ENCODE measurements around the gene ADCK2. TPM values are rescaled to one million over a fixed set of nuclear protein-coding genes. Genes with fewer than 3 reads are reported as not detected.
"Not testable (repeated sequence)": the region's sequence is repeated elsewhere in the genome, so short reads cannot be mapped to it uniquely, and the experiment has no call there.

The ADCK2 gene
- total RNA-seq, 2 experiments from 2014 or later: 20.6 to 20.8 TPM

DNA sequence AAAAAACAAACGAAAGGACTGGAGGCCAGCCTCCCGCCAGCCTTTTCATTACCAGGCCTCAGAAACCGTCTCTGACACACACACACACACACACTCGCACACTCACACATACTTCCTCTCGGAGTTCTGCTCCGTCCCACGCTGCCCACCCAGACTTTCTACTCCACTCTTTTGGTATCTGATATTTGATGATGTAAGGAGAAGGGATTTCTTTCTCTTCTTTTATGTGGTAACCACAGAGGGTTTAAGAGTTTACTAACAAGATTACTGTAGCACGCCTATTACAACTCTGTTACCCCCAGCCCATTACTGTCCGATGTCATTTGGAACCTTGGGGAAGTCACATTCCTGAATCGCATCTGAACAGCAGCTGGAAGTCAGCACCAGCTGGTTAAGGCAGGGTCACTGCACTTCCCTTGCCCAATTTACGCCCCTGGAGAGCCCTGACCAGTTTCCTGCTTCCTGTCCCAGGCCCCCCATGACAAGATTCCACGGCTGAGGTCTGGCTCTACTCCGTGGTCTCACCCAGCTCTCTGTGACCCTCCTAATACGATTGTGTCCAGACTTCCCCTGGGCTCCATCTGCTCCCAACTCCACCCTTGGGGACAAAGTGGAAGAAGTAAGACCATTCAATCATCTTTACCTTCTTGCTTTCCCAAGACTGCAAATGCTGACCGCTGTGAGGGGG is 33.2 kb upstream of the ADCK2 start:
- Mint-ChIP-seq H3K27me3 (ENCODE audit: low read depth) (peaks cover 54% of the 10 kb centered on the region), H3K4me1 (ENCODE audit: low read depth) (peaks cover 16% of the 10 kb centered on the region), H3K4me3 (peak overlapping the region; percentile 53), H3K27ac (no peak overlapping the region), H3K9me3 (ENCODE audit: insufficient read depth) (no peaks in the 10 kb centered on the region), H3K36me3 (ENCODE audit: low read depth) (no peaks in the 10 kb centered on the region)
- ChIA-PET POLR2A (no interaction called here), CTCF (no interaction called here)
- DNase-seq (no peak), ATAC-seq (no peak)

DNA sequence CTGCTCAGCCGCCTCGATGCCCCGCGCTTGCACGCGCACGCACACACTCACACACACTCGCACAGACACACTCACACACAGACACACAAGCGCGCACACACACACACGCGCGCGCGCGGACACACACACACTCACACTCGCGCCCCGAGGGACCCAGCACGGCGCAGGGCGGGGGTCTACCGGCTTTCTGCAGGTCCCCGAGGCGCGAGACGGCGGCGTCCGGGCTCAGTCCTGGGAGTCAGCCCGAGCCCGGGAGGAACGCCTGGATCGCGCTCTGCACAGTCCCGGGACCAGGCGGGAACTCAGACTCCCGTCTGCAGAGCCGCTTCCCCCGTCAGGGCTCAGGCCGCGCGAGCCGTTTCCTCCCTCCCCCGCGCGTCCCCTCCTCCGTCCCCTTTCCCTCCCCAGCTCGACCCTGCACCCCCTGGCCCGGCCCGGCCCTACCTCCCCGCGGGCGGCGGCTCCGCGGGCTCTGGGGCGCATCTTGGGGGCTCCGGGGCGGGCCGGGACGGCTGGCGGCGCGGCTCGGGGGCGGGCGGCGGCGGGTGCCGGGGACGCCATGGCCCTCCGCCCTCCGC is 32.6 kb upstream of the ADCK2 start:
- peak overlapping the region; percentile 53 for H3K4me3 Mint-ChIP-seq
- DNase-seq (no peak), ATAC-seq (peak; percentile 57)
- H3K27me3 Mint-ChIP-seq (ENCODE audit: low read depth): peaks cover 56% of the 10 kb centered on the region
- ChIA-PET CTCF (no interaction called here), POLR2A (no interaction called here)
- no peaks in the 10 kb centered on the region for H3K36me3 Mint-ChIP-seq (ENCODE audit: low read depth)
- H3K27ac Mint-ChIP-seq: no peak overlapping the region
- H3K4me1 Mint-ChIP-seq (ENCODE audit: low read depth): peaks cover 16% of the 10 kb centered on the region
- H3K9me3 Mint-ChIP-seq (ENCODE audit: insufficient read depth): no peaks in the 10 kb centered on the region

DNA sequence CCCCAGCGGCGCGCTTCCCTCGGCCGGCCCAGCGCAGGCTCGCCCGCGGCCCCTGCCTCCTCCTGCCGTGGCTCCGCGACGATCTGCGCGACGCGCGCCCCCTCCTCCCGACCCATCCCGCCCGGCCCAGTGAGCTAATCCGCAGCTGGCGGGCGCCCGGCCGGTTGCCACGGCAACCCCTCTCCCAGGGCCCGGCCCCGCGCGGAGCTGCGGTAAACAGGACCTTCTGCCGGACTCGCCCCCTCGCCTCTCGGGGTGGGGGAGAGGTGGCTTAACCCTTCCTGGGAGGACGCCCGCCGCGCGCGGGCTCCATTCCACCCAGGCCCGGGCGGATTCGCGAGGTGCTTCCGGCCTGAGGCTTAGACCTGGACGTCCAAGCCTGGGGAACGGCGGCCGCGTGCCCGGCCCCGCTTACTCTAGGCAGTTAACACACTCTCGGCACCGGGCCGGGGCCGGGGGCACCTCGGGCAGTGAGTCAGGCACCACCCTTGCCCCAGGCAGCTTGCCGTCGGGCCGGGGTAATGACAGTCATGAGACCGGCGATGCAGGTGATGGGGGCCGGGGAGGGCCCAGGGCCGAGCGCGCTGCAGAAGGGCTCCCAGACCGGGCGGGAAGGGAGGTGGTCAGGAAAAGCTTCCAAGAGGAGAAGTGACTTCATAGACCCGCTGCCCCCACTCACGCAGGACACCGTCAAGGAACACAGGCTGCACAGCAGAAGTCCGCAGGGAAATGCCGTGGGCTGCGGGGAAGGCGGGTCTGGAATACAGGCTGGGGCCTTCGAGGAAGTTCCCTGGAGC is 31.8 kb upstream of the ADCK2 start, which contains the start of gene DENND2A:
DENND2A (minus strand) TSS at position 87 of the 797 bp plus-strand sequence. CDS start 38,416 bp downstream, outside the sequence.
- H3K36me3 Mint-ChIP-seq (ENCODE audit: low read depth): no peaks in the 10 kb centered on the region
- H3K9me3 Mint-ChIP-seq (ENCODE audit: insufficient read depth): no peaks in the 10 kb centered on the region
- ChIA-PET CTCF (interaction anchor here (1.5 kb wide), 1 partner anchor 13 kb away, joined by 4 read pairs; no protein-coding TSS in a partner anchor), POLR2A (no interaction called here)
- DNase-seq (no peak), ATAC-seq (peak; percentile 37)
- H3K27me3 Mint-ChIP-seq (ENCODE audit: low read depth): peaks cover 56% of the 10 kb centered on the region
- H3K27ac Mint-ChIP-seq: no peak within 1 kb of the TSS
- H3K4me1 Mint-ChIP-seq (ENCODE audit: low read depth): peaks cover 16% of the 10 kb centered on the region
- peak within 1 kb of the TSS; percentile 53 for H3K4me3 Mint-ChIP-seq

DNA sequence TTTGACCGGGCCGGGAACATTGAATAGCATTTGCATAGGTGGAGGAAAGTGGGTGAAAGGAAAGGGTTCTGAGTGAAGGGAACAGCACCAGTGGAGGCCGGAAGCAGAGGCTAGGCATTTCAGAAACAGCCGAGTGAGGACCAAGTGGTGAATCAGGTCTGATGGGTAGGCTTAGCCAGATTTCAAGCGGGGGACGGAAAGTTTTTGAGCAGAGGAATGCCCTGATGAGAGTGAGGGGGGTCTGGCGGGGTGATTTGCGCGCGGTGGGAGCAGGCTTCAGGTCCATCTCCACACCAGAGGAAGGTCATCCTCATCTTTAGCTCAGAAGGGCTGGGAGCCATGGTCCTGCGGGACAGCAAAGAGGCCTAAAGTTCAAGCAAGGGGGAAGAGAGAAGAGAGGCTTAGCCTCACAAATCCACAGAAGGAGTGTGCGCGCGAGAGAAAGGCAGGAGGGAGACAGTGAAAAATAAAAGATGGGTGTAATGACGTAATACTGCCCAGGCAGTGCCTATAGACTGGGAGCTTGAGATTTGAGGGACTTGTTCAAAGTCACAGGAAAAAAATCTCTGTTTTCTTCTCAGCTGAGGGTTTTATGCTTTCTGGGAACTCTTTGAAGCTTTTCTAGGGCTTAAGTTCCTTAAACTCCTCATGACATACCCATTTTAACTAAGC is 31.1 kb upstream of the ADCK2 start:
- peaks cover 58% of the 10 kb centered on the region for H3K27me3 Mint-ChIP-seq (ENCODE audit: low read depth)
- H3K27ac Mint-ChIP-seq: no peak overlapping the region
- ChIA-PET CTCF (interaction anchor here (1.5 kb wide), 1 partner anchor 12 kb away, joined by 4 read pairs; no protein-coding TSS in a partner anchor), POLR2A (no interaction called here)
- no peak for DNase-seq
- H3K36me3 Mint-ChIP-seq (ENCODE audit: low read depth): no peaks in the 10 kb centered on the region
- no peak for ATAC-seq
- H3K4me1 Mint-ChIP-seq (ENCODE audit: low read depth): peaks cover 16% of the 10 kb centered on the region
- no peak overlapping the region for H3K4me3 Mint-ChIP-seq
- no peaks in the 10 kb centered on the region for H3K9me3 Mint-ChIP-seq (ENCODE audit: insufficient read depth)

DNA sequence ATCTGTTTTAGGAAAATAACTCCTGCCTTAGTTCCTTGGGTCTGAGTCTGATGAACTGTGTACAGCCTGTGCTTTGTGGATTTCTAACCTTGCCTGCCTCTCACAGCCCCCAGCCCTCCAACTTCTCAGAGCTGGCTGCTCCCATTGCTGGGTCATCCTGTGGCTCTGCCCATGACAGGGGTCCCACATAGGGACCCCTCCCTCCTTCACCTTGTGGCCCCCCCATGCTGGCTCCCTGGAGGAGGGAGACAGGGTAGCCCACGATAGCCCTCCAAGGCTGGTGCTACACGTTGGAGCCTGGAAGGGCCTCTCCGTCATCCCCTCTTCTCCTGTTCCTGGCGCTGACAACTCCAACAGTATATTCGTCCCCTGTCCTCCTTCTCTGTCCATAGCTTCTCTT is 29.3 kb upstream of the ADCK2 start:
- Mint-ChIP-seq H3K9me3 (ENCODE audit: insufficient read depth) (no peaks in the 10 kb centered on the region), H3K27me3 (ENCODE audit: low read depth) (peaks cover 45% of the 10 kb centered on the region), H3K36me3 (ENCODE audit: low read depth) (no peaks in the 10 kb centered on the region), H3K4me1 (ENCODE audit: low read depth) (peaks cover 22% of the 10 kb centered on the region), H3K4me3 (no peak overlapping the region), H3K27ac (no peak overlapping the region)
- ATAC-seq: no peak
- POLR2A ChIA-PET: no interaction called here
- no peak for DNase-seq
- CTCF ChIA-PET: no interaction called here

DNA sequence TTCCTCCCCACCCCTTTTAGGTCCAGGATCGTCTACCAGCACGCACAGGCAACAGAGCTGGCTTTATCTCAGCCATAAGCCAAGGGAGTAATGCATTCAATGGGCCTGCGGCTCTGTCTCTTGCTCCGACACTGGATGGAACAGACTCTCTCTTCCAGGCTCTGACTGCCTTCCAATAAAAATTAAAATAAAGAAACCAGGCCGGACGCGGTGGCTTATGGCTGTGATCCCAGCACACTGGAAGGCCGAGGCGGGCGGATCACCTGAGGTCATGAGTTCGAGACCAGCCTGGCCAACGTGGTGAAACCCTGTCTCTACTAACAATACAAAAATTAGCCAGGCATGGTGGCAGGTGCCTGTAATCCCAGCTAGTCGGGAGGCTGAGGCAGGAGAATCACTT is 28.0 kb upstream of the ADCK2 start:
- POLR2A ChIA-PET; H3K27ac Mint-ChIP-seq; H3K9me3 Mint-ChIP-seq (ENCODE audit: insufficient read depth); H3K36me3 Mint-ChIP-seq (ENCODE audit: low read depth); H3K4me3 Mint-ChIP-seq; ATAC-seq; DNase-seq: not testable (repeated sequence)
- peaks cover 18% of the 10 kb centered on the region for H3K4me1 Mint-ChIP-seq (ENCODE audit: low read depth)
- CTCF ChIA-PET: interaction anchor here (0.6 to 0.9 kb wide), 2 partner anchors 9 to 136 kb away, joined by 4 read pairs; no protein-coding TSS in a partner anchor
- peaks cover 34% of the 10 kb centered on the region for H3K27me3 Mint-ChIP-seq (ENCODE audit: low read depth)

DNA sequence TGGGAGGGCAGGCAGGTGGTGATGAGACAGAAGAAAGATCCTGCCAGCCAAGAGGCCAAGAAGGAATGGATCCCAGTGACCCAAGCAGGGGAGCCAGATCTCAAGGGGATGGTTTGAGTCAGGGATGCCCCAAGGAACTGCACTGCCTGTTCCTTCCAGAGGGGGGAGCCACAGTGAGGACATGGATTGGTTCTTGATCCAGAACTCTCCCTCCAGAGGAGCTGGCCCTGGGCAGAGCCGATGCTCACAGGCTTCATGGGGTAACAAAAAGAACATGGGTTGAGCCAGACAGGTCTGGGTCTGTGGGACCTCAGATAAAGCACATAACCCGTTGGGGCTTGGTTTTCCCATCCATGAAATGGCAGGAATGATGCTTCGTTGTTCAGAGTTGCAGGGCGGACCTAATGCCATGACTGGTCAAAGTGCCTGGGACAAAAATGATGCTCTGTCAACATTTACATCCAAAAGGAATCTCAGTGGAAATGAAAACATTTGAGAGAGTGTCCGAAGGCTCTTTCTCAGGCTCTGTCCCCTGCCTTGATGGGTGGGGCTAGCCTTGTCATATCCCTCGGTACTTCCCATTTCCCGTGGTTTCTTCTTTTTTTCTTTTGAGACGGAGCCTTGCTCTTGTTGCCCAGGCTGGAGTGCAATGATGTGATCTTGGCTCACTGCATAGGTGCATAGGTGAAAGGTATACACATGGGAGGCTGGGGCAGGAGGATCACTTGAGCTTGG is 27.4 kb upstream of the ADCK2 start:
- Mint-ChIP-seq H3K4me3 (no peak overlapping the region), H3K36me3 (ENCODE audit: low read depth) (no peaks in the 10 kb centered on the region), H3K9me3 (ENCODE audit: insufficient read depth) (no peaks in the 10 kb centered on the region), H3K27ac (no peak overlapping the region), H3K27me3 (ENCODE audit: low read depth) (peaks cover 28% of the 10 kb centered on the region), H3K4me1 (ENCODE audit: low read depth) (peaks cover 13% of the 10 kb centered on the region)
- DNase-seq (no peak), ATAC-seq (no peak)
- ChIA-PET CTCF (interaction anchor here (0.6 to 2.3 kb wide), 4 partner anchors 8 to 366 kb away, joined by 3 to 7 read pairs (median 4); no protein-coding TSS in a partner anchor), POLR2A (interaction anchor here (0.9 kb wide), 1 partner anchor 74 kb away, joined by 3 read pairs; no protein-coding TSS in a partner anchor)

DNA sequence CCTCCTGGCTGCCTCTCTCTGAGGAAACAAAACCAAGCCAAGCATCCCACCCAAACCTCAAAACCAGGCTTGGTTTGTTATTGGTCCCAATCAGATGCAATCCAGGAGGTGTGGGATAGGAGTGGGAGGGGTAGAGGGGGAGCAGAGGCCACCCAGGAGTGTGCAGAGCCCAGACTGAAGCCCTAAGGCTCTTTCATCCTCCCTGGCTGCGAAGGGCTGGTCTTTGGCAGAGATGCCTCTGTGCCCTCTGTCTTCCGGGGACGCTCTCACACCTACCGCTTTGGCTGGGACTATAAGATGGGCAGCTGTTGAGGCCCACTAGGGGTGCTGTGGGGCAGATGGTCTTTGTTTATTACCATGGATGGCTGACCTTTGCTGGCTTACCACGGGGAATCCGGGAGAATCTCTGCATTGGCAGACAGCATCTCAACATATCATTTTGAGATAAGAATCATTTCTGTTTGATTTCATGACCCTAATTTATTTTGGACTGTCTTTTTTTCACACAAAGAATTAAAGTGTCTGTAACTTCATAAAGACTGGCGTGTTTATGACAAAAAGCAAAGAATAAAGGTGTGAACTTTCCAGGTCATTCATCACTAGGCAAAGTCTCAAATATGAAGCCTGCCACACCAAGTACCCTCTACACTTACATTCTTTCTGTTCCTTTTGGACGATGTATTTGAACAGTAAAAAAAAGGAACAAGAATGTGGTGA is 25.7 kb upstream of the ADCK2 start:
- ATAC-seq: peak; percentile 86
- CTCF ChIA-PET: interaction anchor here (1.0 to 2.3 kb wide), 2 partner anchors 14 to 28 kb away, joined by 3 to 7 read pairs; no protein-coding TSS in a partner anchor
- no peak overlapping the region for H3K27ac Mint-ChIP-seq

DNA sequence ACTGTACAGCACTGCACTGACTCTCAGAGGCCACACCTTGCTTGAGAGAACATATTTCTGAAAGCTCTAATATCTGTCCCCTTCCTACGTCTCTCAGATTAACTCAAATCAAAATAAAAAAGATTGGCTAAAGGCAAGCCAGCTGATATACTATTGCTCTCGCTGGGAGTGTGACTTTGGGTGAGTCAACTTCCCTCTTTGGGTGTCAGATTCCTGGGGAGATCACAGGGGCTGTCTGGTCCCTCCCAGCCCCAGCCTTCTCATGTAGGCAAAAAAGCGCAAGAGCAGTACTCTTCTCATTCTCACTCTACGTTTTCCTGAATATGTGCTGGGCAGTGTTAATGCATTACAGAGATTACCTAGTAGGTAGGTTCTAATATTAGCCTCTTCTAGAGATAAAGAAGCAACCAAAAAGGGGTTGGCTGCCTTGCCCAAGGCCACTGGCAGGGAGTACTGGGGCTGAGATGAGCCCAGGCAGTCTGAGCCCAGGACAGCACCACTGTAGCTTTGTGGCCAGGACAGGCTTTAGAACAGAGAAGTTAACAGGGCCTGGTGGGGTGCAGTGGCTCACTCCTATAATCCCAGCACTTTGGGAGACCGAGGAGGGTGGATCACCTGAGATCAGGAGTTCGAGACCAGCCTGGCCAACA is 23.1 kb upstream of the ADCK2 start:
- peaks cover 10% of the 10 kb centered on the region for H3K4me1 Mint-ChIP-seq (ENCODE audit: low read depth)
- POLR2A ChIA-PET: no interaction called here
- H3K4me3 Mint-ChIP-seq: no peak overlapping the region
- no peak overlapping the region for H3K27ac Mint-ChIP-seq
- CTCF ChIA-PET: interaction anchor here (2.5 kb wide), 1 partner anchor 132 kb away, joined by 7 read pairs; no protein-coding TSS in a partner anchor
- peaks cover 2% of the 10 kb centered on the region for H3K27me3 Mint-ChIP-seq (ENCODE audit: low read depth)
- no peak for DNase-seq
- no peak for ATAC-seq
- H3K36me3 Mint-ChIP-seq (ENCODE audit: low read depth): no peaks in the 10 kb centered on the region
- H3K9me3 Mint-ChIP-seq (ENCODE audit: insufficient read depth): no peaks in the 10 kb centered on the region

More for the DNA sequence above, 25.7 kb upstream of the ADCK2 start:
- H3K9me3 Mint-ChIP-seq (ENCODE audit: insufficient read depth): no peaks in the 10 kb centered on the region
- H3K36me3 Mint-ChIP-seq (ENCODE audit: low read depth): no peaks in the 10 kb centered on the region
- peak; percentile 52 for DNase-seq
- no peak overlapping the region for H3K4me3 Mint-ChIP-seq
- peaks cover 17% of the 10 kb centered on the region for H3K27me3 Mint-ChIP-seq (ENCODE audit: low read depth)
- POLR2A ChIA-PET: no interaction called here
- peaks cover 7% of the 10 kb centered on the region for H3K4me1 Mint-ChIP-seq (ENCODE audit: low read depth)

DNA sequence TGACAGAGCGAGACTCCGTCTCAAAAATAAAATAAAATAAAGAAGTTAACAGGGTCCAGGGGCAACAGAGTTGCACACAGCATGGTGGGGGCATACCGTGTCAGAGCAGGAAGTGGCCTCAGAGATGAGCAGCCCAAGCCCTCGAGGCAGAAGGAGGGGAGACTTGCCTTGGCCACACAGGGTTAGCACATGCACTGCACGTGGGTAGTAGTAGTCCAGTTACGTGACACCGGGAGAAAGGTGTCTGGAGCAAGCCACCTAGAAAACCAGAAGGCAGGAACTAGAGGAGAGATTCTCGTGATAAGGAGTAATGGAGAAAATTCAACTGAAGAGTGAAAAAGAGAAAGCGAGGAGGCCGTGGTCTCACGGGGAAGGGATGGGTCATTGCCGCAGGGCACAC is 22.4 kb upstream of the ADCK2 start:
- peaks cover 10% of the 10 kb centered on the region for H3K4me1 Mint-ChIP-seq (ENCODE audit: low read depth)
- no peak overlapping the region for H3K27ac Mint-ChIP-seq
- no peak for ATAC-seq
- ChIA-PET POLR2A (no interaction called here), CTCF (interaction anchor here (2.5 kb wide), 1 partner anchor 132 kb away, joined by 7 read pairs; no protein-coding TSS in a partner anchor)
- no peak overlapping the region for H3K4me3 Mint-ChIP-seq
- H3K9me3 Mint-ChIP-seq (ENCODE audit: insufficient read depth): no peaks in the 10 kb centered on the region
- no peaks in the 10 kb centered on the region for H3K36me3 Mint-ChIP-seq (ENCODE audit: low read depth)
- H3K27me3 Mint-ChIP-seq (ENCODE audit: low read depth): peaks cover 2% of the 10 kb centered on the region
- no peak for DNase-seq
